HG02571 (cell line): ENCODE measurements around the gene MAPK7.

Experiments
- ATAC-seq: cut with Tn5 transposase; IDR thresholded peaks from one replicate; pipeline ENCODE4 v1.9.1; 2021; ENCODE audit warnings: mild to moderate bottlenecking, moderate library complexity; ENCODE audit not compliant: unreplicated experiment

Gene MAPK7

GRCh38 chr17:19377602-19378415, 489 bp upstream of the MAPK7 start:
- ATAC-seq, result peak; percentile 91

- no peak for ATAC-seq
Observed at GRCh38 chr17:19379361-19380065, 1.2 kb downstream of the MAPK7 start.

GRCh38 chr17:19380481-19381301, 2.4 kb downstream of the MAPK7 start:
- ATAC-seq, result no peak

- ATAC-seq, result no peak
Observed at GRCh38 chr17:19381361-19381740, 3.1 kb downstream of the MAPK7 start.

GRCh38 chr17:19381741-19382444, 3.6 kb downstream of the MAPK7 start:
- no peak for ATAC-seq

GRCh38 chr17:19382531-19383444, 4.5 kb downstream of the MAPK7 start:
- no peak for ATAC-seq

GRCh38 chr17:19383681-19384470, 5.6 kb downstream of the MAPK7 start:
- no peak for ATAC-seq

GRCh38 chr17:19384723-19385391, 6.6 kb downstream of the MAPK7 start:
- no peak for ATAC-seq

- no peak for ATAC-seq
Observed at GRCh38 chr17:19385521-19385983, 7.3 kb downstream of the MAPK7 start.

GRCh38 chr17:19386051-19386929, 8.0 kb downstream of the MAPK7 start:
- ATAC-seq, result no peak

GRCh38 chr17:19386974-19387920, 8.9 kb downstream of the MAPK7 start, which contains the start of gene MFAP4:
Gene MFAP4 (minus strand): TSS chr17:19387190. CDS start chr17:19387155, 35 bp downstream.
- ATAC-seq, result no peak

GRCh38 chr17:19387921-19388521, 9.7 kb downstream of the MAPK7 start:
- ATAC-seq, result no peak

GRCh38 chr17:19388791-19389785, 10.8 kb downstream of the MAPK7 start:
- no peak for ATAC-seq

GRCh38 chr17:19390951-19391350, 12.7 kb downstream of the MAPK7 start:
- ATAC-seq, result no peak

- no peak for ATAC-seq
Observed at GRCh38 chr17:19391432-19391831, 13.1 kb downstream of the MAPK7 start.
